ENCODE measurements around the gene RTL1.
A peak's percentile ranks its signal among the peaks of the same experiment; 100 is the strongest.

RTL1 gene

GRCh38 chr14:100898465-100898864 is 5.1 kb downstream of the RTL1 start:
- peak in 1 of 3 experiments; percentile 42 for DNase-seq

DNA sequence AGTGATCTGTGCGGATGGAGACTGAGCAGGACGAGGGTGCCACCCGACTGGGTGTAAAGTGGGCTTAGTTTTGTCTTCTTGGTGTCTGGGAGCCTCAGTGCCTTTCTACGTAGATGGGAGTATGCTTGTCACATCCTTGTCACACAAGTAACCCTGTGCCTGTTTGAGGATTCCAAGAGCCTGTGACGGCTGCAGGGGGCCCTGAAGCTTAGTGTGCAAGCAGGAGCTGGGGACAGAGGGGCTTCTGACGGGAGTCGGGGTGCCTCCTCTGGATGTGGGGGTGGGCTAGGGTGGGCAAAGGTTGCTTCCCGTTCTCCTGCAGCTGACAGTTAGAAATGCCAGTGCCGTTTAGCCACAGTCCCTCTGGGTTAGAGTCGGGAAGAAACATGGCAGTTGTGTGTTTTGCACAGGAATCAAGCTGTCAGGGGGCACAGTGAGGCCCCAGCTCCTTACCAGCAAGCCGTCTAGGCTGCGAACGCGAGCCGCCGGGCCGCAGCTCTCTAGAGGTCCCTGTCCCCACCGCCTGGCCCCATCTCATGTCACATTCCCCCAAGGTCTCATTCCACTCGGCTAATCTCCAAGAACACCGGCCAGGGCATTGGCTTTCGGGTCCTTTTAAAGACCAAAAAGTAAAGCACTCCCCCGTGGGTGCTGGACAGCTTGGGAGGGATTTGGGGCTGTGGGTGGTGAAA is 7.0 kb downstream of the RTL1 start:
- peak in 1 of 3 experiments; percentile 34 for DNase-seq

DNA sequence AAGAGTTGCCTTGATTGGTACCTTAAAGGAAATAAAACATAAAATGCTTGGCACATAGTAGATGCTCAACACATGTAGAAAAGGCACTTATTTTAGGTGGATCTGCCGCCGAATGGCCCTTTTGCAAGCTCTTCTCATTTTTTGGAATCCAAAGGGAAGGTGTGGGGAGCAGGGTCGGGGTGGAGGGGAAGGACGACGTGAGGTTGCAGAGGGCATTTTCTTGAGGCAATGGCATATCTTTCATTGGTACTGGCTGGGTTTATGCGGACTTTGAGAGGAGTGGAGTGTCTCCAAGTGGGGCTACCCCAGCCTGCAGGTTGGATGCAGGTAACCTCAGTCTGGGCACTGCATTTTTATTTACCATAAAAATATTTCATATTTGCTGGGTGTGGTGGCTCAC is 8.1 kb downstream of the RTL1 start:
- DNase-seq, result no peak

DNA sequence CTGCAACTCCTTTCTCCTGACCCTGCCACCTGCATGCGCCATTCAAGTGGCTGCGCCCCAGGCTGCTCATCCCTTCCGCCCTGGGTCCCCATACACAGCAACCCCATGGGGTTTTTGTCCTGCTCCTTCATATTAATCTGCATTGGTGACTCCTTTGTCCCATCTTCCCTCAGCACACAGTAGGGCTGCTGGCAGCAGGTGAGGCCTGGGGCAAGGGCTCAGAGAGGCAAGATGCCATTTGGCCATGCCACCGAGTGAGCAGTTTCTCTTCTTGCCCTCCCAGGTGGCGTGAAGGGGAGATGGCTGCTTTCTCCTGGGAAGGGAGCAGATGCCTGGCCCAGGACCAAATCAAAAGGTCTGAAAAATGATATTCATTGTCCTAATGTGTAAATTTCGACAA is 9.1 kb downstream of the RTL1 start:
- DNase-seq, result no peak

DNA sequence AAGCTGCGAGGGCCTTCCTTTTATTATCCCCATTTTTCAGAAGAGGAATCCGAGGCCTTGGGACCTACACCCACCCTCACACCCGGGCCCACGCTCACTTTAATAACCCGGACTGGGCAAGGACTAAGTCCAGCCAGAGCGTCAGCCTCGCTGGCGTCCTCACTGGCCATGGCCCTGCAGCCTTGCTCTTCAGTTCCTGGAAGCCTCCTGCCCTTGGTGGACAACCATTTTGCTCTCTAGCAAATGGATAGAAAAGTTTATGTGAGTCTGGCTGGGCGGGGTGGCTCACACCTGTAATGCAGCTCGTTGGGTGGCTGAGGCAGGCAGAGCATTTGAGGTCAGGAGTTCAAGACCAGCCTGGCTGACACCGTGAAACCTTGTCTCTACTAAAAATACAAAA is 9.8 kb downstream of the RTL1 start:
- no peak for DNase-seq

GRCh38 chr14:100893228-100893601 is 10.3 kb downstream of the RTL1 start:
- DNase-seq, result peak in 1 of 3 experiments; percentile 11

- DNase-seq, result no peak
These were observed 10.9 kb downstream of the RTL1 start for GRCh38 chr14:100892496-100893227.

GRCh38 chr14:100891501-100892445 is 11.7 kb downstream of the RTL1 start:
- no peak for DNase-seq

- no peak for DNase-seq
These were observed 12.5 kb downstream of the RTL1 start for GRCh38 chr14:100891051-100891450.

GRCh38 chr14:100890061-100890850 is 13.3 kb downstream of the RTL1 start:
- no peak for DNase-seq

DNA sequence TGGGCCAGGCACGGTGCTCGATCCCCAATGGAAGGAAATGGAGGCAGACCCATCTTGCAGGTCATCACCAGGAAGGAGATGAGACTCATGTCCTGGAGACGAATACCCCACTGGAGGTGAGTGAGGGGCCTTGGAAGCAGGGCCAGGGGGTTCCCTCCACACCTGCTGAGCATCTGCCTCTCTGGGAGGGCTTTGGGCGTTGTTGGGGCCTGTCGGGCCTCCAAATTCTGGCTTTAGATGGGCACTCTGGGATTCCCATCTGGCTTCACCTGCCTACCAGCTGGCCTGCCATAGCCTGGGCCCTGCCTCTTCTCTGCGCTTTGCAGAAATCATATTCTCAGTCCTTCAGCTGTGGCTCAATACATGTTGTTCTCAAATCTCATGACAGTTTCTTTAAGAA is 13.9 kb downstream of the RTL1 start:
- DNase-seq, result no peak

GRCh38 chr14:100888789-100889315 is 14.7 kb downstream of the RTL1 start:
- no peak for DNase-seq

- peak in 1 of 3 experiments; percentile 16 for DNase-seq
These were observed 15.7 kb downstream of the RTL1 start for GRCh38 chr14:100887728-100888335.

DNA sequence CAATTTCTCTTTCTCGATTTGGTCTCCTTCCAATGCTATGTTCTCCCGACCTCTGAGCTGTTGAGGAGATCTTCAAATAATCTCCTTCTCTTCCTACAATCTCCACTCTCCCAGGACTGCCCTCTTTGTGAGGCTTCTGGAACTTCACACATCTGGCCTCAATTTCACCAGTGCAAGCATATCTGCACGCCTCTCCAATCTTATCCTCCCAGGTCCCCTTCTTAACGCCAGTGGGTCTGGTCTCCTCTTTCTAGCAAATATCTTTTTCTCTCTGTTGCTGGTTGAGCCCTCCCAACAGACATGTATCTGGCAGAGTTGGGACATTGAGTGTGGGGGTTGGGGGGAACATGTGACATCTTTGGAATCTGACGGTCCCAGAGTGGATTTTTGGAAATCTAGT is 17.9 kb downstream of the RTL1 start:
- no peak for DNase-seq

DNA sequence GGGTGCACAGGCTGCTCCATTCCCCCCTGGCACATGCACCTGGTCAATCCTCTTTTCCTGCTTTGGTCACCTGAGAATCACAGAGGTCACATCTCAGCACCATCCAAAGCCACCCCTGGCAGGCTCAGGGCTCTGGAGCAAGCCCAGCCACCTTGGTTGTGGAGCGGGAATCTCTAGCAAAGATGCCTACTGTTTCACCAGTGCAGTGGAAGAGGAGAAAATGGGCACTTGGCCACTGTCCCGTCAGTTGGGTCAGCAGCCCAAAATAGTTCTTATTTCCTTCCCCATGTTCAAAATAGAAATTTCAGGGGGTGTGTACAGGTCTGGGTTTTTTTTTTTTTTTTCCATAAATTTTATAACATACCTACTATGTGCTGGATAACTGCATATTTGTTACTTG is 18.3 kb downstream of the RTL1 start:
- no peak for DNase-seq

GRCh38 chr14:100884456-100884855 is 19.1 kb downstream of the RTL1 start:
- no peak for DNase-seq

DNA sequence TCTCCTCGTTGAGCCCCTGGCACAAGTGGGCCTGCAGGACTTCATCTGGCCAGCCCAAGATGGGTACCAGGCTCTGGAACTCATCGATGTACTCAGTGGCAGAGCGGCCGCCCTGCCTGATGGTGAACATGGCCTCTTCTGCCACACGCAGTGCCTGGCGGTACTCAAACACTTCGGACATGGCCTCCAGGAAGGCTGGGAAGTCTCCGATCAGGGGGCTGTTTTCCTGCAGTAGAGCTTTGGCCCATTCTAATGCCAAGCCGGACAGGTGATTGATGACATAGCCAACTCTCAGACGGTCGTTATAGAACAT is 19.8 kb downstream of the RTL1 start:
- no peak for DNase-seq

GRCh38 chr14:100882991-100883788 is 20.3 kb downstream of the RTL1 start:
- DNase-seq, result no peak

- no peak for DNase-seq
These were observed 21.2 kb downstream of the RTL1 start for GRCh38 chr14:100882026-100882967.

All from NCI-H1417 (cell line).